KBM-7 (cell line): ENCODE measurements around the gene GEN1.

Experiments used
- DNase-seq: peaks from one replicate; pipeline ENCODE4 v3.0.0-alpha.2; 2015
- in situ Hi-C: fragments of 300-500 bp; cut with MboI; formaldehyde crosslinking; loops from 2 replicates; pipeline ENCODE4 v1.14.3; 2020; ENCODE audit warnings: low sequenced_read_pairs, low pct_unique_long_range_greater_than_20kb, mixed read lengths

Gene GEN1, protein sequence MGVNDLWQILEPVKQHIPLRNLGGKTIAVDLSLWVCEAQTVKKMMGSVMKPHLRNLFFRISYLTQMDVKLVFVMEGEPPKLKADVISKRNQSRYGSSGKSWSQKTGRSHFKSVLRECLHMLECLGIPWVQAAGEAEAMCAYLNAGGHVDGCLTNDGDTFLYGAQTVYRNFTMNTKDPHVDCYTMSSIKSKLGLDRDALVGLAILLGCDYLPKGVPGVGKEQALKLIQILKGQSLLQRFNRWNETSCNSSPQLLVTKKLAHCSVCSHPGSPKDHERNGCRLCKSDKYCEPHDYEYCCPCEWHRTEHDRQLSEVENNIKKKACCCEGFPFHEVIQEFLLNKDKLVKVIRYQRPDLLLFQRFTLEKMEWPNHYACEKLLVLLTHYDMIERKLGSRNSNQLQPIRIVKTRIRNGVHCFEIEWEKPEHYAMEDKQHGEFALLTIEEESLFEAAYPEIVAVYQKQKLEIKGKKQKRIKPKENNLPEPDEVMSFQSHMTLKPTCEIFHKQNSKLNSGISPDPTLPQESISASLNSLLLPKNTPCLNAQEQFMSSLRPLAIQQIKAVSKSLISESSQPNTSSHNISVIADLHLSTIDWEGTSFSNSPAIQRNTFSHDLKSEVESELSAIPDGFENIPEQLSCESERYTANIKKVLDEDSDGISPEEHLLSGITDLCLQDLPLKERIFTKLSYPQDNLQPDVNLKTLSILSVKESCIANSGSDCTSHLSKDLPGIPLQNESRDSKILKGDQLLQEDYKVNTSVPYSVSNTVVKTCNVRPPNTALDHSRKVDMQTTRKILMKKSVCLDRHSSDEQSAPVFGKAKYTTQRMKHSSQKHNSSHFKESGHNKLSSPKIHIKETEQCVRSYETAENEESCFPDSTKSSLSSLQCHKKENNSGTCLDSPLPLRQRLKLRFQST

GRCh38 chr2:17753803-17754663, at the start of gene GEN1, which contains the start of gene SMC6:
GEN1 (plus strand) TSS chr2:17754138; CDS start chr2:17759944, 5,806 bp downstream.
SMC6 (minus strand) TSS chr2:17753810; CDS start chr2:17745946, 7,864 bp downstream.
- in situ Hi-C loops: no loop called here
- peak; percentile 95 for DNase-seq

DNA sequence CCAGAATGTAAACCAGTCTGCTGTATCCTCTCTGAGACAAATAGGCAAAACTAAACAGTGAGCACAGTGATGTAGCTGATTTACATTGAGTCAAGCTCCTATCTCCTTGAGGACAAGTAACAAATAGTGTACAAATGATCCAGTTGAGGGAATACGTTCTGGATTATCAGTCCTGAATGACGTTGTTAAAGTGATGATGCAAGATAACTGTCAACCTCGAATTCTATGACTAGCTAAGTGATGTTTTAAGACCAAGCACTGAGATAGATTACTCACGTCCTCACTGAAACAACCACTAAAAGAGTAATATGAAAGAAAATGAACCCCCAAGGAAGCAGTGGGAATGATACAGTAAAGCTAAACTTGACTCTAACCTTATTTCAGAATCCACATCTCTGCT, 47.1 kb upstream of the GEN1 start:
- in situ Hi-C loops: no loop called here
- DNase-seq: no peak

GRCh38 chr2:17708501-17708900, 45.4 kb upstream of the GEN1 start:
- no peak for DNase-seq
- in situ Hi-C loops: no loop called here

DNA sequence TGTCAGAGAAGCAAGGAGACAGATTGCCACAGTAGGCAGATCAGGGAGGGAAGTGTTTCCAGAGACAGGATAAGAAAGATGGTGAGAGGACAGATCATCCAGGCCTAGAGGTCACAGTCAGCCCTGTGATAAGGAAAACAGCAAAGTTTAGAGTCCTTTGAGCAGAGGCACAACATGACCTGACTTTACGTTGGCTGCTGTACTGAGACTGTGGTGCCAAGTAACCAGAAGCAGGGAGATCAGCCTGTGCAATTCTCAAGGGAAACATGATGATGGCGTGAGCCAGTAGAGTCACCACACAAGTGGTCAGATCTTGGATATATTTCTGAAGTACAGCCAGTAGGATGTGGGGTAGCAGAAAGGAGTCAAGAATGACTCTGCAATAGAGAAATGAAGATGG, 44.0 kb upstream of the GEN1 start:
- in situ Hi-C loops: no loop called here

GRCh38 chr2:17710547-17711248, 43.2 kb upstream of the GEN1 start:
- DNase-seq: no peak
- in situ Hi-C loops: no loop called here

More for the DNA sequence above, 44.0 kb upstream of the GEN1 start:
- no peak for DNase-seq

GRCh38 chr2:17713291-17713690, 40.6 kb upstream of the GEN1 start:
- DNase-seq: no peak
- in situ Hi-C loops: no loop called here

DNA sequence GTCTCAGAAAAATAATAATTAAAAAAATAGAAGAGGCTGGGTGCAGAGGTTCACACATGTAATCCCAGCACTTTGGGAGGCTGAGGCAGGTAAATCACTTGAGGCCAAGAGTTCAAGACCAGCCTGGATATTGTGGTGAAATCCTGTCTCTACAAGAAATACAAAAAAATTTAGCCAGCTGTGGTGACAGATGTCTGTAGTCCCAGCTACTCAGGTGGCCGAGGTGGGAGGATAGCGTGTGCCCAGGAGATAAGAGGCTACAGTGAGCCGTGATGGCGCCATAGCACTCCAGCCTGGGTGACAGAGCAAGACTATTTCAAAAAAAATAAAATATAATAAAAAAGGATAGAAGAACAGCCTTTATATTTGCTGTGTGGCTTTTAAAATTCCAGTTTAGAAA, 36.3 kb upstream of the GEN1 start:
- no peak for DNase-seq
- in situ Hi-C loops: no loop called here

DNA sequence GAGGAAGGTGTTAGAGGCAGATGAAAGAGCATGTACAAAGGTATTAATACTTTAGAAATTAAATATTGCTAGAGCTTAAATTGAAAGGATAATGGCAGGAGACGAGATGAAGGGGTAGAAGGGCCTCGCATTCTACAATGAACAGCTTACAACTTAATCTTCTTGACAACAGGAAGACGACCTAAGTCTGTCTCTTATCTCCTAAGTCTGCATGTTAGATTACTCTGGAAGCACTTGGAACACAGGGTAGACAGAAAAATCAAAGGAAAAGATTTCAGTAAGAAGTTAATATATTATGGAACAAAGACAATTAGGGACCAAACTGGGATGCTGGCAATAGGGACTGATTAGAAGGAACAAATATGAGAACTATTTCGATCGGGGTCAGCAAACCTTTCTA, 35.2 kb upstream of the GEN1 start:
- no peak for DNase-seq
- in situ Hi-C loops: no loop called here

DNA sequence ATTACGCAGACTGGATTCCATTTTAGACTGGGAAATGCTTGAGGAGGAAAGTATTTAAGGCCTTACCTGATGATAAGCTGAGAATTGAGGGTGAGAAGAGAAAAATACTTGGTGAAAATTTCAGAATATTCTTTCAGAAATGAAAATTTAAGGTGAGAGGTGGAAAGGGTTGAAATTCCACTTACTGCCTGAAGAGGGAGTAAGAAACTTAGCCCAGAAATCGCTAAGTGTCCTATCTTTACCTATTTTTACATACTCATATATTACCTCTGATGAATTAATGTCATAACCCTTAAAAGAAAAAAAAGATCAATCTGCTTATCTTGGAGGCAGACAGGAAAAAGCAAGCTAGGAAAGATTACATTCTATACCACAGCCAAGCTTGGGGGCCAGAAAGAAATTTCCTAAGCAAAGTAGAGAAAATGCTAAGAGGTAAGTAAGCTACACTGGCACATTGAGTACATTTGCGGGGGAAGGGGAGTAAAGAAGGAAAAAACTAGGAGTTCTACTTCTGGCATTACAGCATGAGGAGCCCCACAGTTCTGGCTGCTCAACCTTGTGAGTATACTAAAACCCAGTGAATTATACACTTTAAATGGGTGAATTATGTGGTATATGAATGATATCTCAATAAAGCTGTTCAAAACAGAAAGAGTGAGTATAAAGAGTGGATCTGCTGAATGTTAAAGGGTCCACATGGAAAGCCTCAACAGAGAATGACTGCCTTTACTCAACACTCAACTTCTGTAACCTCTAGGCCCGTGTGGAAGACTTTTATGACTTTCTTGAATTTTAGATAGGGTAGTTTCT, 34.2 kb upstream of the GEN1 start:
- DNase-seq: peak; percentile 24
- in situ Hi-C loops: no loop called here

DNA sequence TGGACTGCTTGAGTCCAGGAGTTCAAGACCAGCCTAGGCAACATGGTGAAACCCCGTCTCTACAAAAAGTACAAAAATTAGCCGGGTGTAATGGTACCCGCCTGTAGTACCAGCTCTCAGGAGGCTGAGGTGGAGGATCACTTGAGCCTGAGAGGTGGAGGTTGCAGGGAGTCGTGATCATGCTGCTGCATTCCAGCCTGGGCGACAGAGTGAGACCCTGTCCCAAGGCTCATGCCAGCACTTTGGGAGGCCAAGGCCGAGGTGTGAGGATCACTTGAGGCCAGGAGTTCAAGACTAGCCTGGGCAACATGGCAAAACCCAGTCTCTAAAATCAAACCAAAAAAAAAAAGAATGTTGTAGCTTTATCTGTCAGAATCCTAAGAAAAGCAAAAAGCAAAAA, 25.7 kb upstream of the GEN1 start:
- in situ Hi-C loops: no loop called here
- no peak for DNase-seq

DNA sequence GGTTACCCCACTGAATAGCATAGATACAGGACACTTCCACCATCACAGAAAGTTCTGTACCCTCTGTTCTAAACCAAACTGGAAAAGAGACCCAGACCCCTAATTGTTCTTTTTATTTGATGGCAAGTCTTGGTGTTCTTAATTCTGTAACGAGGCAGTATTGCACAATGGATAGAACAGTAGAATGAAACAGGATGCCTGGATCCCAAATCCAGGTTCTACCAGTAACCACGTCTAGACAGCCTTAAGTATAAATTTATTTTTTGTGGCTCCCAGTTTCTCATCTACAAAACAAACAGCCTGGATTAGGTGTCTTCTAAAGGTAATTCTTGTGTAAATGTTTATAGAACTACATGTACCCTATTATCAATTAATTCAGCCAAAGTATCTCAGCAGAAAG, 24.1 kb upstream of the GEN1 start:
- in situ Hi-C loops: no loop called here
- DNase-seq: no peak

- in situ Hi-C loops: no loop called here
- DNase-seq: no peak
Measured at GRCh38 chr2:17733599-17733998, 20.3 kb upstream of the GEN1 start.

GRCh38 chr2:17735864-17736263, 18.1 kb upstream of the GEN1 start:
- DNase-seq: no peak
- in situ Hi-C loops: no loop called here

GRCh38 chr2:17736989-17737388, 16.9 kb upstream of the GEN1 start:
- no peak for DNase-seq
- in situ Hi-C loops: no loop called here

- DNase-seq: no peak
- in situ Hi-C loops: no loop called here
Measured at GRCh38 chr2:17740203-17740602, 13.7 kb upstream of the GEN1 start.

GRCh38 chr2:17747684-17748452, 6.1 kb upstream of the GEN1 start:
- no peak for DNase-seq
- in situ Hi-C loops: no loop called here

DNA sequence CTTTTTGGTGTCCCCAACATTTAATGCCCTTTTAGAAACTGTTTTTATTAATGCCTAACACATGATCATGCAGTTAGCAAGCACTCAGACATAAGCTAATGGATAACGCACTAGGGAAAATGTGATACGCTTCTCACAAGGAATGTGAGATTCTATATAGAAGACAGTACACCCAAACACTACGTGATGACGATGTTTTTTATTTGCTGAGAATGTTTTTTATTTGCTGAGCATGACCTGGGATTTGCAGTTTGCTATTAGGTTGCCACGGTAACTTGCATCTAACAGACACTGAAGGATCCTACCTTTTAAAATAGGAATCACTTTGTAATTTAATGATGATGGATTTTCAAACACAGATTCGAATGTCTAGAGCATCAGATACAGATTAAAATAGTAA, 5.2 kb upstream of the GEN1 start:
- DNase-seq: no peak
- in situ Hi-C loops: no loop called here
